Mesenteric fat pad (tissue), 1 donor: ENCODE results near the gene KDM6B. TPM values are rescaled to one million over a fixed set of nuclear protein-coding genes. Genes with fewer than 3 reads are reported as not detected.

Experiments
- DNase-seq: peaks from one replicate; pipeline ENCODE4 v3.0.0-alpha.2; 2020; ENCODE audit warnings: low spot score
- total RNA-seq: library from RNA; stranded (reverse); fragmentation: NEBNext Ultra II Directional; extraction: Animal tissue kit (Norgen Biotek cat#: 25700); gene quantifications from one replicate; pipeline ENCODE4 v1.2.1, GENCODE V29; 2021
- donor health status: DM: yes; HTN: yes; CAD: no.

Gene KDM6B
- total RNA-seq, 1 donor from 2014 or later, result 92.5 TPM

DNA sequence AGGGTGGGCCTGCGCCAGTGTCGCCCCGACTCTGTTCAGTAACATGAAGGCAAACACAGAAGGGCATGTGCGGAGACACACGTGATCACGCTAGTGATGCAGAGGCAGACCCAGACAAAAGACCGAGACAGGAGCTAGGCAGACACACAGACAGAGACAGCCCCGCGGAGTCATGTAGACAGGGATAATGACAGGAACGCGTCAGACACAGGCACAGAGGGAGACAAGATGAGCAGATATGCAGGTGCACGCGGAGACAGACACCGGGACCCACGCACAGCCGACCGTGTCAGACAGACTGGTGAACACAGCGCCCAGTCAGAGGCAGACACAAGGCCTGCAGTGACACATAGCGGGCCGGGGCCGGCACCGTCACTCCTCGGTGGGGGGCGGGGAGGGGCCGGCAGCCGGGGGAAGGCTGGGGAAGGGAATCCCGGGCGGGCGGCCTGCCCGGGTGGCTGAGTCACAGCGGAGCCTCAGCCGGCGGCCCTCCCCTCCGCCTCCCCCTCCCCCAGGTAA is 7.4 kb downstream of the KDM6B start:
- DNase-seq, result peak; percentile 98

- DNase-seq, result peak; percentile 98
Measured at GRCh38 chr17:7841915-7842379, 7.9 kb downstream of the KDM6B start.

DNA sequence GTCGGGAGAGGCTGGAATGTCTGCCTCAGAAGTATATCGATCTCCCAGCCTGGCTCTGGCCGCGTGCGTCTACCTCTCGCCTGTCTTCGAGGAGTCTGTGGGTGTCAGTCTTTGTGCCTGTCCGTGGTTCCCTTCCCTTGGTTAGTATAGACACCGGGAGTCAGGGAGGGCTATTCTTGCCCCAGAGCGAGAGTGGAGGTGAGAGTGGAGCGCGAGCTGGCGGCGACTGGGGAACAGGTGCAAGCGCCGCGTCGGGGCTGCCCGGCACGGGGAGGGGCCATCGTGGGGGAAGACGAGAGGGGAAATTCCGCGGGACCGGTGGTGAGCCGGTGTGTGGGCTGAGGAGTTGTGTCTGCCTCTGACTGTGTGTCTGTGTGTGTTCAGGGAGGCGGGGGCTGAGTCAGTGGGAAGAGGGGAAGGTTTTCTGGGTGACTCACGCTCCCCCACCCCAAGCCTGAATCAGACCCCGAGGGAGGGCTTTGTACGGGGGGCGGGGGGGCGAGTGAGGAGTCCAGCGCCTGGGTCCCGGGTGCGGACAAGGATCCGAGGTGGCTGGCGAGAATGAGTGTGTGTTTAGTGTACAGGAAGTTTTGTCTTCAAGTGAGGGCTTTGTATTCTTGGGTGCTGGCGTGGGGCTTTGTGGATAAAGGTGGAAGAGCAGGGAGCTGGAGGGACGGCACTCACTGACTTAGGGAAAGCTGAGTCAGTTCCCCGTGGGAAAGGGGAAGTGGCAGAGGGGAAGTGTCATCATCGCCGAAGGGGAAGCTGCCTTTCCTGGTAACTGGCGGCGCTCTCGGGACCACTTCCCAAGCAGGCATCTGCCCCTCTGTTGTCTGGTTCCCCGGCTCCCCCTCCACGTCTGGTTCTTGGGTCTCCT is 8.6 kb downstream of the KDM6B start:
- peak; percentile 94 for DNase-seq

GRCh38 chr17:7843257-7843535 is 9.2 kb downstream of the KDM6B start:
- no peak for DNase-seq

- peak; percentile 96 for DNase-seq
Measured at GRCh38 chr17:7843536-7844291, 9.7 kb downstream of the KDM6B start.

- peak; percentile 97 for DNase-seq
Measured at GRCh38 chr17:7844292-7845154, 10.5 kb downstream of the KDM6B start.

DNA sequence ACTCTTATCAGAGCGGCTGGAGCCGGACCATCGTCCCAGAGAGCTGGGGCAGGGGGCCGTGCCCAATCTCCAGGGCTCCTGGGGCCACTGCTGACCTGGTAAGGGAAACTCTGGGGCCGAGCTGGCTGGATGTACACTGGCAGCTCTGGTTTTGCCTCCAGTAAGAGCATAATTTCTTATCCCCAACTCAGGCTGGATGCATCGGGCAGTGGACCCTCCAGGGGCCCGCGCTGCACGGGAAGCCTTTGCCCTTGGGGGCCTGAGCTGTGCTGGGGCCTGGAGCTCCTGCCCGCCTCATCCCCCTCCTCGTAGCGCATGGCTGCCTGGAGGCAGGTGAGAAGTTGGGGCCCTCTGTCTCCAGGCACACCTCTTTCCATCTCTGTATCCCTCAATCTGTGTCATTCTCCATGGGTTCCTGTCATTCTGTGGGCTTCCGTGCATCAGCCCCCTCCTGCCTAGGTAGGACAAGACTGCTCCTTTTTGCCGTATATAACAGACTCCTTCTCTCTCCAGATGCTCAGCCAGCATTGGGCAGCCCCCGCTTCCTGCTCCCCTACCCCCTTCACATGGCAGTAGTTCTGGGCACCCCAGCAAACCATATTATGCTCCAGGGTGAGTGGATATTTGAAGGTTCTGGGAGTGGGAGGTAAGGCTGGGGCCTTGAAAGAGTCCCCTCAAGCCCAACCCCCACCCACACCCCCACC is 11.5 kb downstream of the KDM6B start:
- DNase-seq, result no peak

DNA sequence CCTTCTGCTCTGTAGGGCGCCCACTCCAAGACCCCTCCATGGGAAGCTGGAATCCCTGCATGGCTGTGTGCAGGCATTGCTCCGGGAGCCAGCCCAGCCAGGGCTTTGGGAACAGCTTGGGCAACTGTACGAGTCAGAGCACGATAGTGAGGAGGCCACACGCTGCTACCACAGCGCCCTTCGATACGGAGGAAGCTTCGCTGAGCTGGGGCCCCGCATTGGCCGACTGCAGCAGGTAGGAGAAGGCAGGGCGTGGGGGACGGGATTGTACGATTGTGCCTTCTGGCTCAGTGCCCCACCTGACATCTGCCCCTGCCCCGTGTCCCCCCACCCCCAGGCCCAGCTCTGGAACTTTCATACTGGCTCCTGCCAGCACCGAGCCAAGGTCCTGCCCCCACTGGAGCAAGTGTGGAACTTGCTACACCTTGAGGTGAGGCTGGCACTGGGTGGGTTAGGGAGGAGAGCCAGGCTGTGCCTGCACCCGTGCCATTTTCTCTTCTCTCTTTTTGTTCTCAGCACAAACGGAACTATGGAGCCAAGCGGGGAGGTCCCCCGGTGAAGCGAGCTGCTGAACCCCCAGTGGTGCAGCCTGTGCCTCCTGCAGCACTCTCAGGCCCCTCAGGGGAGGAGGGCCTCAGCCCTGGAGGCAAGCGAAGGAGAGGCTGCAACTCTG is 12.2 kb downstream of the KDM6B start:
- no peak for DNase-seq

- DNase-seq, result no peak
Measured at GRCh38 chr17:7846765-7847661, 13.0 kb downstream of the KDM6B start.

GRCh38 chr17:7848131-7848579 is 14.1 kb downstream of the KDM6B start:
- no peak for DNase-seq

GRCh38 chr17:7848739-7849129 is 14.7 kb downstream of the KDM6B start:
- no peak for DNase-seq

- DNase-seq, result no peak
Measured at GRCh38 chr17:7849130-7849750, 15.2 kb downstream of the KDM6B start.

DNA sequence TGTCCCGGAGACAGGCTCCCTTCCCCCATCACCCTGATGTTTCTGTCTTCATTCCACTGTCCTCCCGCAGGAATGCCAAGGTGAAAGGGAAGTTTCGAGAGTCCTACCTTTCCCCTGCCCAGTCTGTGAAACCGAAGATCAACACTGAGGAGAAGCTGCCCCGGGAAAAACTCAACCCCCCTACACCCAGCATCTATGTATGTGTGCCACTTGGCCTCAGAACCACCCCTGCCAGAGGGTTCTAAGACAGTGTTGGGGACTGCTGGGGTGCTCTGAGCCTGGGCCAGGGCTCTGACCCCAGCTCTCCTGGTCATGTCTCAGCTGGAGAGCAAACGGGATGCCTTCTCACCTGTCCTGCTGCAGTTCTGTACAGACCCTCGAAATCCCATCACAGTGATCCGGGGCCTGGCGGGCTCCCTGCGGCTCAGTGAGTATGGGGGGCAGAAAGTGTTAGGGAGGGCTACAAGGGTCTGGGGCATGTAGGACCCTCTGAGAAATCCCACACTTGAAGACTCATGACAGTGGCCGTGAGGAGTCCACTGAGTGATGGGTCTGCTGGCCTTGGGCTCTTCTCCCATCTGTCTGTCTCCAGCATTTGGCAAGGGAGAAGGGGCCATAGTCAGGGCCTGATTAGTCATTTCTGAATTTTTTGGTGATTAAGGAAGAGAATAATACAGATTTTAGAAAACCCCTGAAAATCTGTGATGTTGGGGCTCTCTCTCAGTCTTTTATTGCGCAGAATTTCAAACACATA is 15.9 kb downstream of the KDM6B start:
- DNase-seq, result no peak

DNA sequence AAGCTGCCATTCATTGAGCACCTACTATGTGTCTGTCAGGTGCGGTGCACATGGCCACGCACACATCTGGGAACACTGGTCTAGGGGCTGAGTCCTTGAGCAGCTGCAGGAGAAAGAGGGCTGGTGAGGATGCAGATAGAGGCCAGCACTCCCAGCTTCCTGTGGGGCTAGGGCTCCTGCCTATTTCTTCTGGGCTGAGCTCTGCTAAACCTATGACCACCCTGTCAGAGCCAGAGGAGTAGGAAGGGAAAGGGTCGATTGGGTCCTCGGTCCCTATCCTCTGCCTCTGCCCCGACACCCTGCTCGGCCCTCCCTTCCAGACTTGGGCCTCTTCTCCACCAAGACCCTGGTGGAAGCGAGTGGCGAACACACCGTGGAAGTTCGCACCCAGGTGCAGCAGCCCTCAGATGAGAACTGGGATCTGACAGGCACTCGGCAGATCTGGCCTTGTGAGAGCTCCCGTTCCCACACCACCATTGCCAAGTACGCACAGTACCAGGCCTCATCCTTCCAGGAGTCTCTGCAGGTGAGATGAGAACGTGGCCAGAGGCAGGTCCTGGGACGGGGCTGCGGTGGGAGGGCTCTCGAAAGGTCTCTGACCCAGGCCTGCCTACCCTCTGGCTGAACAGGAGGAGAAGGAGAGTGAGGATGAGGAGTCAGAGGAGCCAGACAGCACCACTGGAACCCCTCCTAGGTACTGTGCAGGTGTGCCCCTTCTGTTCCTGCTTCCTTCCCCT is 16.9 kb downstream of the KDM6B start:
- no peak for DNase-seq

DNA sequence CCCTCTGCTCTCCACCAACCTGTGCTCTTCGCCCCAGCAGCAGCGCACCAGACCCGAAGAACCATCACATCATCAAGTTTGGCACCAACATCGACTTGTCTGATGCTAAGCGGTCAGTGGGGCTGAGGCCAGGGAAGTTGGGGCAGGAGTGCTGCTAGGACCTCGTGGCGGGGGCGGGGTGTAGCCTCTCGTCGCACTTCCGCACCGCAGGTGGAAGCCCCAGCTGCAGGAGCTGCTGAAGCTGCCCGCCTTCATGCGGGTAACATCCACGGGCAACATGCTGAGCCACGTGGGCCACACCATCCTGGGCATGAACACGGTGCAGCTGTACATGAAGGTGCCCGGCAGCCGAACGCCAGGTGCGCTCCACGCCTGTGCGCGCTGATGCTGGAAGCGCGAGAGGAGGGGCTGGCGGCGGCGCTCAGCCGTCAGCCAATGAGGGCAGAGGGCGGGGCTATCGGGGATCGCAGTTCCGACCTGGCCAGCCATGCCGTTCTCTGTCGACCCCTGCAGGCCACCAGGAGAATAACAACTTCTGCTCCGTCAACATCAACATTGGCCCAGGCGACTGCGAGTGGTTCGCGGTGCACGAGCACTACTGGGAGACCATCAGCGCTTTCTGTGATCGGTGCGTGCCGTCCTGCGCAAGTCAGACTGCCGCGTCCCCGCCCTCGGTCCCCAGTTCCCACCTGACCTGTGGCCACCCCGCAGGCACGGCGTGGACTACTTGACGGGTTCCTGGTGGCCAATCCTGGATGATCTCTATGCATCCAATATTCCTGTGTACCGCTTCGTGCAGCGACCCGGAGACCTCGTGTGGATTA is 17.6 kb downstream of the KDM6B start:
- DNase-seq, result peak; percentile 97

- DNase-seq, result no peak
Measured at GRCh38 chr17:7852262-7852670, 18.2 kb downstream of the KDM6B start.
